ENCODE results near the gene FARS2.
"Not testable (repeated sequence)": the region's sequence is repeated elsewhere in the genome, so short reads cannot be mapped to it uniquely, and the experiment has no call there.

Gene FARS2

GRCh38 chr6:5680095-5680494 lies 418.8 kb downstream of the FARS2 start:
- no peaks in the 10 kb centered on the region for H3K4me1 ChIP-seq (ENCODE audit: control insufficient read depth in 1 of 2, insufficient read depth in 2 of 2, low read length in 2 of 2)
- no peak overlapping the region for H4K8ac ChIP-seq (ENCODE audit: low read depth, low read length)
- no peak for DNase-seq
- no peak overlapping the region for H4K12ac ChIP-seq (ENCODE audit: low read depth, low read length)
- H3K9me3 ChIP-seq (ENCODE audit: insufficient read depth, low read depth, low read length): no peaks in the 10 kb centered on the region
- H2BK5ac ChIP-seq (ENCODE audit: low read depth, low read length, poor library complexity): no peak overlapping the region
- no peak overlapping the region for H3K4ac ChIP-seq (ENCODE audit: low read depth, low read length)
- no peak overlapping the region for H3K4me2 ChIP-seq (ENCODE audit: low read length)
- H3K4me3 ChIP-seq (ENCODE audit: low read depth, low read length): no peak overlapping the region
- H3K9ac ChIP-seq (ENCODE audit: low read length): no peak overlapping the region
- no peaks in the 10 kb centered on the region for H3K36me3 ChIP-seq (ENCODE audit: control insufficient read depth in 1 of 2, insufficient read depth in 2 of 2, low read length in 2 of 2)
- no peak overlapping the region for H3K14ac ChIP-seq (ENCODE audit: low read length)
- no peak overlapping the region for H3K23ac ChIP-seq (ENCODE audit: low read length)
- no peak overlapping the region for H3K18ac ChIP-seq (ENCODE audit: low read length)
- no peaks in the 10 kb centered on the region for H3K27me3 ChIP-seq (ENCODE audit: insufficient read depth, low read length)
- WGBS (ENCODE audit: extremely low coverage, insufficient coverage, insufficient read length): no CpG with 5 or more reads among the region's 5 CpGs
- H4K91ac ChIP-seq (ENCODE audit: low read depth, low read length): no peak overlapping the region
- no peak overlapping the region for H3K27ac ChIP-seq (ENCODE audit: low read depth, low read length)
- no peak overlapping the region for H2BK120ac ChIP-seq (ENCODE audit: insufficient read depth, low read length, poor library complexity)
- H3K79me1 ChIP-seq (ENCODE audit: low read length): no peaks in the 10 kb centered on the region
- no peak overlapping the region for H2AK5ac ChIP-seq (ENCODE audit: low read length)
- H2BK12ac ChIP-seq (ENCODE audit: low read length): no peak overlapping the region
- H2AFZ ChIP-seq (ENCODE audit: insufficient read depth, low read length, poor library complexity): no peak overlapping the region
- no peaks in the 10 kb centered on the region for H3K79me2 ChIP-seq (ENCODE audit: control insufficient read depth, insufficient read depth, low read length, poor library complexity)

- DNase-seq: no peak
- Histone ChIP-seq H3K23ac (ENCODE audit: low read length) (no peak overlapping the region), H4K8ac (ENCODE audit: low read depth, low read length) (no peak overlapping the region), H3K4me1 (ENCODE audit: control insufficient read depth in 1 of 2, insufficient read depth in 2 of 2, low read length in 2 of 2) (no peaks in the 10 kb centered on the region), H3K4me3 (ENCODE audit: low read depth, low read length) (no peak overlapping the region), H2BK120ac (ENCODE audit: insufficient read depth, low read length, poor library complexity) (no peak overlapping the region), H4K12ac (ENCODE audit: low read depth, low read length) (no peak overlapping the region), H2BK12ac (ENCODE audit: low read length) (no peak overlapping the region), H3K79me2 (ENCODE audit: control insufficient read depth, insufficient read depth, low read length, poor library complexity) (no peaks in the 10 kb centered on the region), H2AFZ (ENCODE audit: insufficient read depth, low read length, poor library complexity) (no peak overlapping the region), H3K18ac (ENCODE audit: low read length) (no peak overlapping the region), H3K14ac (ENCODE audit: low read length) (no peak overlapping the region), H3K27ac (ENCODE audit: low read depth, low read length) (no peak overlapping the region), H3K9me3 (ENCODE audit: insufficient read depth, low read depth, low read length) (no peaks in the 10 kb centered on the region), H3K9ac (ENCODE audit: low read length) (no peak overlapping the region), H3K79me1 (ENCODE audit: low read length) (no peaks in the 10 kb centered on the region), H3K4ac (ENCODE audit: low read depth, low read length) (no peak overlapping the region), H2AK5ac (ENCODE audit: low read length) (no peak overlapping the region), H3K36me3 (ENCODE audit: control insufficient read depth in 1 of 2, insufficient read depth in 2 of 2, low read length in 2 of 2) (no peaks in the 10 kb centered on the region), H3K4me2 (ENCODE audit: low read length) (no peak overlapping the region), H2BK5ac (ENCODE audit: low read depth, low read length, poor library complexity) (no peak overlapping the region), H3K27me3 (ENCODE audit: insufficient read depth, low read length) (no peaks in the 10 kb centered on the region), H4K91ac (ENCODE audit: low read depth, low read length) (no peak overlapping the region)
- WGBS (ENCODE audit: extremely low coverage, insufficient coverage, insufficient read length): no CpG with 5 or more reads among the region's 4 CpGs
These were observed 420.2 kb downstream of the FARS2 start for GRCh38 chr6:5681480-5681879.

GRCh38 chr6:5682530-5682929 lies 421.2 kb downstream of the FARS2 start:
- Histone ChIP-seq H3K27me3 (ENCODE audit: insufficient read depth, low read length) (no peaks in the 10 kb centered on the region), H2BK120ac (ENCODE audit: insufficient read depth, low read length, poor library complexity) (no peak overlapping the region), H3K9ac (ENCODE audit: low read length) (no peak overlapping the region), H3K14ac (ENCODE audit: low read length) (no peak overlapping the region), H4K12ac (ENCODE audit: low read depth, low read length) (no peak overlapping the region), H2AFZ (ENCODE audit: insufficient read depth, low read length, poor library complexity) (no peak overlapping the region), H3K36me3 (ENCODE audit: control insufficient read depth in 1 of 2, insufficient read depth in 2 of 2, low read length in 2 of 2) (no peaks in the 10 kb centered on the region), H2BK12ac (ENCODE audit: low read length) (no peak overlapping the region), H3K4me3 (ENCODE audit: low read depth, low read length) (no peak overlapping the region), H3K18ac (ENCODE audit: low read length) (no peak overlapping the region), H3K23ac (ENCODE audit: low read length) (no peak overlapping the region), H3K4ac (ENCODE audit: low read depth, low read length) (no peak overlapping the region), H3K79me2 (ENCODE audit: control insufficient read depth, insufficient read depth, low read length, poor library complexity) (no peaks in the 10 kb centered on the region), H4K8ac (ENCODE audit: low read depth, low read length) (no peak overlapping the region), H3K9me3 (ENCODE audit: insufficient read depth, low read depth, low read length) (no peaks in the 10 kb centered on the region), H3K79me1 (ENCODE audit: low read length) (no peaks in the 10 kb centered on the region), H2BK5ac (ENCODE audit: low read depth, low read length, poor library complexity) (no peak overlapping the region), H4K91ac (ENCODE audit: low read depth, low read length) (no peak overlapping the region), H3K4me2 (ENCODE audit: low read length) (no peak overlapping the region), H2AK5ac (ENCODE audit: low read length) (no peak overlapping the region), H3K27ac (ENCODE audit: low read depth, low read length) (no peak overlapping the region), H3K4me1 (ENCODE audit: control insufficient read depth in 1 of 2, insufficient read depth in 2 of 2, low read length in 2 of 2) (no peaks in the 10 kb centered on the region)
- no CpG with 5 or more reads among the region's 4 CpGs for WGBS (ENCODE audit: extremely low coverage, insufficient coverage, insufficient read length)
- DNase-seq: no peak

- not testable (repeated sequence) for H3K18ac ChIP-seq (ENCODE audit: low read length); H4K12ac ChIP-seq (ENCODE audit: low read depth, low read length); H3K14ac ChIP-seq (ENCODE audit: low read length); H3K9me3 ChIP-seq (ENCODE audit: insufficient read depth, low read depth, low read length); H3K4me1 ChIP-seq (ENCODE audit: control insufficient read depth in 1 of 2, insufficient read depth in 2 of 2, low read length in 2 of 2); H3K27ac ChIP-seq (ENCODE audit: low read depth, low read length); H3K4me2 ChIP-seq (ENCODE audit: low read length); H3K36me3 ChIP-seq (ENCODE audit: control insufficient read depth in 1 of 2, insufficient read depth in 2 of 2, low read length in 2 of 2); H3K4me3 ChIP-seq (ENCODE audit: low read depth, low read length); H2AFZ ChIP-seq (ENCODE audit: insufficient read depth, low read length, poor library complexity); H3K27me3 ChIP-seq (ENCODE audit: insufficient read depth, low read length); H3K79me1 ChIP-seq (ENCODE audit: low read length); H3K4ac ChIP-seq (ENCODE audit: low read depth, low read length); H3K23ac ChIP-seq (ENCODE audit: low read length); H4K91ac ChIP-seq (ENCODE audit: low read depth, low read length); H3K79me2 ChIP-seq (ENCODE audit: control insufficient read depth, insufficient read depth, low read length, poor library complexity); H2BK5ac ChIP-seq (ENCODE audit: low read depth, low read length, poor library complexity); H2AK5ac ChIP-seq (ENCODE audit: low read length); H3K9ac ChIP-seq (ENCODE audit: low read length); H4K8ac ChIP-seq (ENCODE audit: low read depth, low read length); DNase-seq; H2BK12ac ChIP-seq (ENCODE audit: low read length); H2BK120ac ChIP-seq (ENCODE audit: insufficient read depth, low read length, poor library complexity)
- WGBS (ENCODE audit: extremely low coverage, insufficient coverage, insufficient read length): no CpG with 5 or more reads among the region's 5 CpGs
These were observed 422.4 kb downstream of the FARS2 start for GRCh38 chr6:5683747-5684146.
